ENCODE data around the gene ZNHIT6. TPM values are rescaled to one million over a fixed set of nuclear protein-coding genes. Genes with fewer than 3 reads are reported as not detected.

Gene ZNHIT6
- total and polyA plus RNA-seq, 2 of the 8 experiments (the other 6 are each of a cell fraction or from before 2014, with no cell fraction given): 5.9 to 17.2 TPM

DNA sequence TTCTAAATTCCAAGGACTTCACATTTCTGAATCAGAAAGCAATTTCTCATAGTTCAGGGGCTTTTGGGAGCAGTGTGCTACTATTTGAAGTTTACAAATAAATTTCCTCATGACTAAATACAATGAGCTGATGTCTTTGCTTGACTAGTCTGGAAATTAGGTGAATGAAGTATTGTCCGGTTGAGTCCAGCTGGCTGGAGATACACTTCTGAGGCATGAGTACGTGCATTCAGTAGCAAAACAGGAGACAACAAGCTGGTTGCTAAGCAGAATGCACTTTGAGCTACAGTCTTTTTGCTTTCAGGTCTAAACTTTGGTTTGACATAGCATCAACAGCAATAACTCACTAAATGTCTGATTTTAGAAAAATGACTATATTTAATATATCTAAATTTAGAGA, 27.1 kb downstream of the ZNHIT6 start:
- H4K91ac ChIP-seq (replicated peaks; ENCODE audit: insufficient read length, low read length): no peak overlapping the region
- no peak overlapping the region for H3K27ac ChIP-seq (ENCODE audit: low read depth, low read length)
- POLR2A ChIA-PET (ENCODE audit: partially characterized antibody): interaction anchor here (0.6 to 1.4 kb wide), 3 partner anchors 68 to 99 kb away, joined by 3 to 4 read pairs (median 3); no protein-coding TSS in a partner anchor
- FAIRE-seq (no peak), DNase-seq (ENCODE audit: low read depth in 1 of 2, low spot score in 2 of 2) (no peak)
- H3K9ac ChIP-seq (replicated peaks in 1 of 4; ENCODE audit: extremely low read depth in 1 of 4, low read depth in 3 of 4, low read length in 3 of 4): no peak overlapping the region
- H2AFZ ChIP-seq (ENCODE audit: low read length): no peak overlapping the region
- H2BK120ac ChIP-seq (replicated peaks; ENCODE audit: low read depth, low read length): no peak overlapping the region
- H3K56ac ChIP-seq (replicated peaks; ENCODE audit: insufficient read length, low read depth, low read length): no peak overlapping the region
- H3K18ac ChIP-seq (ENCODE audit: extremely low read depth, low read length): no peak overlapping the region
- no peak overlapping the region for H4K5ac ChIP-seq (ENCODE audit: insufficient read length, low read depth, low read length)
- H3K4me1 ChIP-seq (replicated peaks in 1 of 4; ENCODE audit: control insufficient read depth in 3 of 4, insufficient read depth in 4 of 4, low read length in 3 of 4): no peaks in the 10 kb centered on the region
- no peaks in the 10 kb centered on the region for H4K20me1 ChIP-seq (replicated peaks in 1 of 2; ENCODE audit: control insufficient read depth in 1 of 2, insufficient read depth in 2 of 2, low read length in 2 of 2)
- 85% methylated on average over 2 of the region's 2 CpGs; no CpG with 5 or more reads in 1 of the 2 experiments for WGBS, 2 experiments (ENCODE audit: extremely low coverage in 1 of 2, insufficient coverage in 1 of 2, insufficient read length in 1 of 2, insufficient replicate concordance in 2 of 2, low coverage in 1 of 2, low lambda C conversion rate in 2 of 2, missing lambda C conversion rate in 1 of 2)
- no peak overlapping the region for H3K4me3 ChIP-seq (ENCODE audit: extremely low read depth in 1 of 4, insufficient read depth in 2 of 4, low read depth in 3 of 4, low read length in 4 of 4)
- no peaks in the 10 kb centered on the region for H3K27me3 ChIP-seq (replicated peaks in 1 of 4; ENCODE audit: control insufficient read depth in 3 of 4, extremely low read depth in 1 of 4, insufficient read depth in 3 of 4, low read length in 3 of 4)
- H3K23ac ChIP-seq (ENCODE audit: insufficient read length): no peak overlapping the region
- no peak overlapping the region for H3K4me2 ChIP-seq (ENCODE audit: insufficient read depth in 1 of 2, low read depth in 2 of 2, low read length in 2 of 2)
- no peaks in the 10 kb centered on the region for H3K23me2 ChIP-seq (ENCODE audit: low read depth, low read length)
- no peak overlapping the region for H2AK5ac ChIP-seq (ENCODE audit: low read depth, low read length)
- H3K9me3 ChIP-seq (ENCODE audit: insufficient read depth in 2 of 2, low read depth in 1 of 2, low read length in 1 of 2): no peaks in the 10 kb centered on the region
- no peak overlapping the region for H2BK12ac ChIP-seq (ENCODE audit: low read depth, low read length)
- no peak overlapping the region for H3K14ac ChIP-seq (ENCODE audit: insufficient read length)
- no peak overlapping the region for H3K4ac ChIP-seq (replicated peaks; ENCODE audit: insufficient read length, low read depth, low read length)
- H2BK15ac ChIP-seq (ENCODE audit: low read length): no peak overlapping the region
- H4K8ac ChIP-seq (ENCODE audit: extremely low read depth, insufficient read depth, low read length): no peak overlapping the region
- H2BK5ac ChIP-seq (ENCODE audit: low read depth, low read length): no peak overlapping the region
- H3K79me2 ChIP-seq (ENCODE audit: control insufficient read depth in 1 of 2, insufficient read depth in 2 of 2, low read length in 2 of 2): no peaks in the 10 kb centered on the region
- H3K79me1 ChIP-seq (ENCODE audit: low read depth, low read length): no peaks in the 10 kb centered on the region
- no peak overlapping the region for H2BK20ac ChIP-seq (ENCODE audit: low read length)
- H3K36me3 ChIP-seq (ENCODE audit: control insufficient read depth in 2 of 4, insufficient read depth in 4 of 4, low read length in 3 of 4): peaks cover 0 to 26% (median 2%) of the 10 kb centered on the region in 4 experiments; a peak in 4 of 8 replicates
- CTCF ChIA-PET (ENCODE audit: partially characterized antibody): interaction anchor here (0.6 to 1.3 kb wide), 5 partner anchors 10 to 1820 kb away, joined by 3 read pairs; no protein-coding TSS in a partner anchor
- TF ChIP-seq FOSL1 (IDR thresholded peaks at IDR 0.05; ENCODE audit: insufficient read depth, low read depth, low read length) (no peak), GTF2F1 (IDR thresholded peaks at IDR 0.05; ENCODE audit: borderline replicate concordance, low read depth, low read length) (no peak), RXRA (IDR thresholded peaks at IDR 0.05; ENCODE audit: insufficient read depth, low read depth, low read length) (no peak), RAD21 (IDR thresholded peaks at IDR 0.05 in 1 of 2, conservative IDR thresholded peaks at IDR 0.05 in 1 of 2; ENCODE audit: low read depth in 2 of 2, low read length in 2 of 2) (no peak), POU5F1 (IDR thresholded peaks at IDR 0.05; ENCODE audit: low read depth, low read length) (no peak), SP1 (IDR thresholded peaks at IDR 0.05; ENCODE audit: low read depth, low read length) (no peak), RFX5 (IDR thresholded peaks at IDR 0.05; ENCODE audit: borderline replicate concordance, low read depth, low read length) (no peak), POLR2AphosphoS5 (IDR thresholded peaks at IDR 0.05; ENCODE audit: low read depth, low read length) (no peak), BACH1 (IDR thresholded peaks at IDR 0.05; ENCODE audit: low read length) (no peak)
- TF ChIP-seq, protein P1, sequence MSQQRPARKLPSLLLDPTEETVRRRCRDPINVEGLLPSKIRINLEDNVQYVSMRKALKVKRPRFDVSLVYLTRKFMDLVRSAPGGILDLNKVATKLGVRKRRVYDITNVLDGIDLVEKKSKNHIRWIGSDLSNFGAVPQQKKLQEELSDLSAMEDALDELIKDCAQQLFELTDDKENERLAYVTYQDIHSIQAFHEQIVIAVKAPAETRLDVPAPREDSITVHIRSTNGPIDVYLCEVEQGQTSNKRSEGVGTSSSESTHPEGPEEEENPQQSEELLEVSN (IDR thresholded peaks at IDR 0.05): no peak
- TF ChIP-seq, protein P2, sequence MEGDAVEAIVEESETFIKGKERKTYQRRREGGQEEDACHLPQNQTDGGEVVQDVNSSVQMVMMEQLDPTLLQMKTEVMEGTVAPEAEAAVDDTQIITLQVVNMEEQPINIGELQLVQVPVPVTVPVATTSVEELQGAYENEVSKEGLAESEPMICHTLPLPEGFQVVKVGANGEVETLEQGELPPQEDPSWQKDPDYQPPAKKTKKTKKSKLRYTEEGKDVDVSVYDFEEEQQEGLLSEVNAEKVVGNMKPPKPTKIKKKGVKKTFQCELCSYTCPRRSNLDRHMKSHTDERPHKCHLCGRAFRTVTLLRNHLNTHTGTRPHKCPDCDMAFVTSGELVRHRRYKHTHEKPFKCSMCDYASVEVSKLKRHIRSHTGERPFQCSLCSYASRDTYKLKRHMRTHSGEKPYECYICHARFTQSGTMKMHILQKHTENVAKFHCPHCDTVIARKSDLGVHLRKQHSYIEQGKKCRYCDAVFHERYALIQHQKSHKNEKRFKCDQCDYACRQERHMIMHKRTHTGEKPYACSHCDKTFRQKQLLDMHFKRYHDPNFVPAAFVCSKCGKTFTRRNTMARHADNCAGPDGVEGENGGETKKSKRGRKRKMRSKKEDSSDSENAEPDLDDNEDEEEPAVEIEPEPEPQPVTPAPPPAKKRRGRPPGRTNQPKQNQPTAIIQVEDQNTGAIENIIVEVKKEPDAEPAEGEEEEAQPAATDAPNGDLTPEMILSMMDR (IDR thresholded peaks at IDR 0.05; ENCODE audit: control extremely low read depth in 1 of 3, insufficient read depth in 1 of 3, low read depth in 1 of 3, low read length in 3 of 3): no peak
